Ishikawa (cell line): ENCODE measurements around the gene TMEM178B.

Source experiments
- CEBPB ChIP-seq: IDR thresholded peaks from 2 replicates; pipeline ENCODE4 v1.6.1; 2012
- CREB1 ChIP-seq: IDR thresholded peaks from 2 replicates; pipeline ENCODE4 v1.6.1; 2012; ENCODE audit warnings: low read depth
- EGR1 ChIP-seq: IDR thresholded peaks from 2 replicates; pipeline ENCODE4 v1.6.1; 2012
- EP300 ChIP-seq: IDR thresholded peaks from 2 replicates; pipeline ENCODE4 v1.6.1; 2012; ENCODE audit warnings: borderline replicate concordance
- FOXM1 ChIP-seq: IDR thresholded peaks from 2 replicates; pipeline ENCODE4 v1.6.1; 2012; ENCODE audit warnings: low read depth, borderline replicate concordance
- MAX ChIP-seq: IDR thresholded peaks from 2 replicates; pipeline ENCODE4 v1.6.1; 2012
- NFIC ChIP-seq: IDR thresholded peaks from 2 replicates; pipeline ENCODE4 v1.6.1; 2012
- RAD21 ChIP-seq: IDR thresholded peaks from 2 replicates; pipeline ENCODE4 v1.6.1; 2012; ENCODE audit warnings: low read depth
- REST ChIP-seq: IDR thresholded peaks from 2 replicates; pipeline ENCODE4 v1.6.1; 2012; ENCODE audit warnings: low read depth, mild to moderate bottlenecking
- TAF1 ChIP-seq: IDR thresholded peaks from 2 replicates; pipeline ENCODE4 v1.6.1; 2012; ENCODE audit warnings: low read depth, mild to moderate bottlenecking
- TCF12 ChIP-seq: IDR thresholded peaks from 2 replicates; pipeline ENCODE4 v1.6.1; 2012; ENCODE audit warnings: low read depth
- TEAD4 ChIP-seq: IDR thresholded peaks from 2 replicates; pipeline ENCODE4 v1.6.1; 2012
- YY1 ChIP-seq: IDR thresholded peaks from 2 replicates; pipeline ENCODE4 v1.6.1; 2012; ENCODE audit warnings: low read depth
- ZBTB7A ChIP-seq: IDR thresholded peaks from 2 replicates; pipeline ENCODE4 v1.6.1; 2012; ENCODE audit warnings: low read depth

GRCh38 chr7:141251180-141251579, 177.3 kb downstream of the TMEM178B start:
- TF ChIP-seq EP300 (no peak), MAX (no peak), REST (no peak), CREB1 (no peak), RAD21 (no peak), NFIC (no peak), TAF1 (no peak), TCF12 (no peak), TEAD4 (no peak), ZBTB7A (no peak), FOXM1 (no peak), CEBPB (no peak), EGR1 (no peak), YY1 (no peak)
